Loucy (cell line): ENCODE measurements around the gene CACNB2.
A peak's percentile ranks its signal among the peaks of the same experiment; 100 is the strongest.

Experiments
- H2AFZ ChIP-seq: fragments of 200-600 bp; sonication (generic); 2 replicates; pipeline ENCODE4 v1.6.0; 2016; ENCODE audit warnings: antibody characterized with exemption, mild to moderate bottlenecking, low read length, moderate library complexity
- H3F3A ChIP-seq: fragments of 200-600 bp; 2 replicates; pipeline ENCODE4 v1.6.0; 2016; ENCODE audit warnings: antibody characterized with exemption, low read depth, mild to moderate bottlenecking
- H3K27me3 ChIP-seq: fragments of 200-600 bp; sonication (generic); 2 replicates; pipeline ENCODE4 v1.6.1; 2014; ENCODE audit warnings: low read length, mild to moderate bottlenecking; ENCODE audit not compliant: insufficient read depth, poor library complexity, severe bottlenecking
- H3K36me3 ChIP-seq: fragments of 200-600 bp; sonication (generic); 2 replicates; pipeline ENCODE4 v1.6.1; 2016; ENCODE audit warnings: low read length; ENCODE audit not compliant: insufficient read depth
- H3K4me1 ChIP-seq: fragments of 200-600 bp; sonication (generic); 2 replicates; pipeline ENCODE4 v1.5.1; 2014; ENCODE audit warnings: low read length, mild to moderate bottlenecking; ENCODE audit not compliant: insufficient read depth, poor library complexity, severe bottlenecking
- H3K4me2 ChIP-seq: fragments of 200-600 bp; sonication (generic); 2 replicates; pipeline ENCODE4 v1.6.0; 2014; ENCODE audit warnings: antibody characterized with exemption, low read length, low read depth, mild to moderate bottlenecking; ENCODE audit not compliant: poor library complexity, severe bottlenecking
- H3K4me3 ChIP-seq: fragments of 200-600 bp; sonication (generic); 2 replicates; pipeline ENCODE4 v1.5.1; 2014; ENCODE audit warnings: low read length, mild to moderate bottlenecking, mixed read lengths; ENCODE audit not compliant: poor library complexity, severe bottlenecking
- H3K79me2 ChIP-seq: fragments of 200-600 bp; sonication (generic); 2 replicates; pipeline ENCODE4 v1.6.1; 2014; ENCODE audit warnings: low read length; ENCODE audit not compliant: insufficient read depth
- H3K9ac ChIP-seq: fragments of 200-600 bp; sonication (generic); 2 replicates; pipeline ENCODE4 v1.6.0; 2014; ENCODE audit warnings: mild to moderate bottlenecking, low read depth, low read length, moderate library complexity; ENCODE audit not compliant: poor library complexity, severe bottlenecking
- H3K9me2 ChIP-seq: fragments of 200-600 bp; sonication (generic); replicated peaks from 2 replicates; pipeline ENCODE4 v1.6.1; 2016; ENCODE audit warnings: low read depth, low read length, mixed read lengths
- H3K9me3 ChIP-seq: fragments of 200-600 bp; sonication (generic); 2 replicates; pipeline ENCODE4 v1.6.1; 2014; ENCODE audit warnings: mild to moderate bottlenecking, antibody characterized with exemption, low read length, low read depth; ENCODE audit not compliant: insufficient read depth
- H4K20me1 ChIP-seq: fragments of 200-600 bp; sonication (generic); 2 replicates; pipeline ENCODE4 v1.6.0; 2014; ENCODE audit warnings: antibody characterized with exemption, low read length, mild to moderate bottlenecking; ENCODE audit not compliant: insufficient read depth, poor library complexity, severe bottlenecking
- EZH2phosphoT487 ChIP-seq: fragments of 200-600 bp; IDR thresholded peaks from 2 replicates; pipeline ENCODE4 v1.6.1; 2018; ENCODE audit warnings: antibody characterized with exemption, mild to moderate bottlenecking, moderate library complexity, borderline replicate concordance
- TF ChIP-seq, protein P1 (sequence below): fragments of 200-600 bp; sonication (generic); conservative IDR thresholded peaks from 2 replicates; pipeline ENCODE4 v1.5.1; 2014; ENCODE audit warnings: mild to moderate bottlenecking, antibody characterized with exemption, low read length

CACNB2 gene

DNA sequence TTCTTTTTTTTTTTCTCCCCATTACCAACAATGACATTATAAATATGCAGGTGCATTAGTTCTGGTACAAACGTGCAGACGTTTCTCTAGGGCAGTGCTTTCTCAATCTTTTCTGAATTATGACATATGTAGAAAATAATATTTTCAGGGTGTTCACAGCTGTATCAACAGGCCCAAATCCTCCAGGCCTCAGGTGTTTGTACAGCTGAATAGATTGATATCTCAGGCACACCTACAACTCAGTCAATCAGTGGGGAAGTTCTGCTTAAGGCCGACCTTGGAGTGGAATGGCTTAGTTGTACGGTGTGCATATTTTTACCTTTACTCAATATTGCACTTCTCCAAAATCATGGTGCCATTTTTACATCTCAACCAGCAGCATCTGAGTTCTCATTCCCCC lies 71.6 kb downstream of the CACNB2 start:
- Histone ChIP-seq H3K9me2 (no peaks in the 10 kb centered on the region), H3F3A (no peaks in the 10 kb centered on the region), H3K36me3 (no peaks in the 10 kb centered on the region), H2AFZ (no peak overlapping the region), H3K4me1 (peaks cover 11% of the 10 kb centered on the region), H3K4me3 (no peak overlapping the region), H3K9me3 (no peaks in the 10 kb centered on the region), H3K79me2 (no peaks in the 10 kb centered on the region), H3K27me3 (no peaks in the 10 kb centered on the region), H3K9ac (no peak overlapping the region), H3K4me2 (no peak overlapping the region), H4K20me1 (no peaks in the 10 kb centered on the region)
- TF ChIP-seq, protein P1, sequence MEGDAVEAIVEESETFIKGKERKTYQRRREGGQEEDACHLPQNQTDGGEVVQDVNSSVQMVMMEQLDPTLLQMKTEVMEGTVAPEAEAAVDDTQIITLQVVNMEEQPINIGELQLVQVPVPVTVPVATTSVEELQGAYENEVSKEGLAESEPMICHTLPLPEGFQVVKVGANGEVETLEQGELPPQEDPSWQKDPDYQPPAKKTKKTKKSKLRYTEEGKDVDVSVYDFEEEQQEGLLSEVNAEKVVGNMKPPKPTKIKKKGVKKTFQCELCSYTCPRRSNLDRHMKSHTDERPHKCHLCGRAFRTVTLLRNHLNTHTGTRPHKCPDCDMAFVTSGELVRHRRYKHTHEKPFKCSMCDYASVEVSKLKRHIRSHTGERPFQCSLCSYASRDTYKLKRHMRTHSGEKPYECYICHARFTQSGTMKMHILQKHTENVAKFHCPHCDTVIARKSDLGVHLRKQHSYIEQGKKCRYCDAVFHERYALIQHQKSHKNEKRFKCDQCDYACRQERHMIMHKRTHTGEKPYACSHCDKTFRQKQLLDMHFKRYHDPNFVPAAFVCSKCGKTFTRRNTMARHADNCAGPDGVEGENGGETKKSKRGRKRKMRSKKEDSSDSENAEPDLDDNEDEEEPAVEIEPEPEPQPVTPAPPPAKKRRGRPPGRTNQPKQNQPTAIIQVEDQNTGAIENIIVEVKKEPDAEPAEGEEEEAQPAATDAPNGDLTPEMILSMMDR, result no peak

DNA sequence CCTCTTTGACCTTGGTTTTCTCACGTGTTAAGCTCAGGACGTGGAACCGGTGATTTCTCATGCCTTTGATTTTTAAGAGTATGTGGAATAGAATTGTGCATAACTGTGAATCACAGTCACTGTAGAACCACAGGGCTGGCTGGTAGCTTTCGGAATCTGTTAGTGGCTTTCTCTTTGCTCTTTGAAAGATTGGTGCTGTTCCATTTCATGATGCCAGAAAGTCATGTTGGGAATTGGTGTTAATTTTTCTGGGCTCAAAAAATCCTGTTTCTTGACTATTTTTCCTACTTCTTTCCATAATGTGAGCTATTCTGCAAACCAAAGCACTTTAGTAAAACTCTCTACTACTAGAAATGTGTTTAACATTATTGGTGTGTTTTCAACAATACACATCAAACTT lies 73.0 kb downstream of the CACNB2 start:
- H3K27me3 ChIP-seq, result no peaks in the 10 kb centered on the region
- H3K9me3 ChIP-seq, result no peaks in the 10 kb centered on the region
- no peaks in the 10 kb centered on the region for H3F3A ChIP-seq
- H3K4me2 ChIP-seq, result no peak overlapping the region
- H3K36me3 ChIP-seq, result no peaks in the 10 kb centered on the region
- H3K4me3 ChIP-seq, result no peak overlapping the region
- peaks cover 11% of the 10 kb centered on the region for H3K4me1 ChIP-seq
- H2AFZ ChIP-seq, result no peak overlapping the region
- no peaks in the 10 kb centered on the region for H3K9me2 ChIP-seq
- H3K9ac ChIP-seq, result no peak overlapping the region
- no peaks in the 10 kb centered on the region for H3K79me2 ChIP-seq
- H4K20me1 ChIP-seq, result no peaks in the 10 kb centered on the region
- TF ChIP-seq, protein P1, result no peak
- TF ChIP-seq EZH2phosphoT487, result no peak

DNA sequence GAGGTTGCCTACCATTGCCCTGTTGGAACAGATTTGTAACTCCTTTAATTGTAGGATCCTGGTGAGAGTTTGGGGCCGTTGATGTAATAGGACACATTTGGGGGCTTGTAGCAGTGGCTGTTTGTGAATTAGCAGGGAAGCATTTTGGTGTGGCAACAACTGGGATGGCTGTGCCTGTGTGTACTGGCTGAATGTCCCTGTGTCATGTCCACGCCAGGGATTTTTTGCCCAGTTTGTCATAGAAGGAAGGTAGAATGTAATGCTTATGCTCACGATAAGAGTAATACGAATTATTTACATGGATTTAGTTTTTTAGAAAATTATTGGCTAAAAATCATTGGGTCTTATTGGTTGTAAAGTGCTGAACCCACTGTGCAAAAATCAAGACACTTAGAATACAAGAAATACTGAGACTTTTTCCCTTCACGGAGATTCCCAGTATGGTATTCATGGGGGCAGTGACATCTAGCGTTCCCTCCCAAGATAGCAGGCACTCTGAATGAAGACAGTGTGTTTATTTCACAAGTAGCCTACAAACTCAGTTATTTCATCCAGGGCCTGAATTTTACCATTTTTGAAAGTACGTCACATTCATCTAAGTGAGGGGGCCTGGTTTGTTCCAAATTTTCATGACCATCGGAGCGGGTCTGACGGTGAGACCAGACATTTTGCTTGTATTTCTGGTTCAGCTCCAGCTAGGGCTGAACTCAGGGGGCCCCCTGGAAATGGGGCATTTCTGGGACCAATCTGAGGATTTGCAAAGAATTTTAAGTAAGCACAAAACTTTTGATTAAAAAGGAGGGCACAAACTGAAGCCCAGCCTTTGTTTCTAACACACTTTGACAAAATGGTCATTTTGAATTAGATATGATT lies 74.7 kb downstream of the CACNB2 start:
- no peaks in the 10 kb centered on the region for H3K79me2 ChIP-seq
- H4K20me1 ChIP-seq, result no peaks in the 10 kb centered on the region
- no peaks in the 10 kb centered on the region for H3K9me3 ChIP-seq
- H3K4me1 ChIP-seq, result no peaks in the 10 kb centered on the region
- no peaks in the 10 kb centered on the region for H3K27me3 ChIP-seq
- no peak overlapping the region for H3K4me3 ChIP-seq
- H2AFZ ChIP-seq, result no peak overlapping the region
- no peaks in the 10 kb centered on the region for H3F3A ChIP-seq
- no peak overlapping the region for H3K9ac ChIP-seq
- H3K4me2 ChIP-seq, result no peak overlapping the region
- no peaks in the 10 kb centered on the region for H3K36me3 ChIP-seq
- H3K9me2 ChIP-seq, result no peaks in the 10 kb centered on the region
- TF ChIP-seq EZH2phosphoT487, result no peak
- TF ChIP-seq, protein P1, result peak; percentile 93
